ENCODE data around the gene SPATA33.
"Not testable (repeated sequence)": the region's sequence is repeated elsewhere in the genome, so short reads cannot be mapped to it uniquely, and the experiment has no call there.

Gene SPATA33

GRCh38 chr16:89629827-89630610 is 27.6 kb upstream of the SPATA33 start:
- FAIRE-seq: no peak

- no peak for FAIRE-seq
Observed at GRCh38 chr16:89633064-89633631, 24.5 kb upstream of the SPATA33 start.

GRCh38 chr16:89634463-89635385 is 22.9 kb upstream of the SPATA33 start:
- not testable (repeated sequence) for FAIRE-seq

- no peak for FAIRE-seq
Observed at GRCh38 chr16:89636663-89637062, 21.0 kb upstream of the SPATA33 start.

- FAIRE-seq: no peak
Observed at GRCh38 chr16:89637379-89637778, 20.3 kb upstream of the SPATA33 start.

GRCh38 chr16:89638455-89638854 is 19.2 kb upstream of the SPATA33 start:
- no peak for FAIRE-seq

- no peak for FAIRE-seq
Observed at GRCh38 chr16:89639385-89639784, 18.3 kb upstream of the SPATA33 start.

- no peak for FAIRE-seq
Observed at GRCh38 chr16:89641458-89642119, 16.0 kb upstream of the SPATA33 start.

- no peak for FAIRE-seq
Observed at GRCh38 chr16:89642574-89642973, 15.1 kb upstream of the SPATA33 start.

- no peak for FAIRE-seq
Observed at GRCh38 chr16:89643769-89644300, 13.8 kb upstream of the SPATA33 start.

- FAIRE-seq: no peak
Observed at GRCh38 chr16:89645122-89645521, 12.5 kb upstream of the SPATA33 start.

GRCh38 chr16:89646270-89646669 is 11.4 kb upstream of the SPATA33 start:
- no peak for FAIRE-seq

- FAIRE-seq: no peak
Observed at GRCh38 chr16:89646906-89647305, 10.7 kb upstream of the SPATA33 start.

- no peak for FAIRE-seq
Observed at GRCh38 chr16:89651584-89651983, 6.1 kb upstream of the SPATA33 start.

- no peak for FAIRE-seq
Observed at GRCh38 chr16:89653656-89654295, 3.9 kb upstream of the SPATA33 start.

GRCh38 chr16:89655062-89655643 is 2.5 kb upstream of the SPATA33 start:
- no peak for FAIRE-seq

GRCh38 chr16:89656435-89657121 is 1.1 kb upstream of the SPATA33 start:
- no peak for FAIRE-seq

- FAIRE-seq: no peak
Observed at GRCh38 chr16:89658221-89658879, 714 bp downstream of the SPATA33 start.

GRCh38 chr16:89660146-89660545 is 2.5 kb downstream of the SPATA33 start:
- FAIRE-seq: no peak

- FAIRE-seq: no peak
Observed at GRCh38 chr16:89661215-89661614, 3.6 kb downstream of the SPATA33 start.

- not testable (repeated sequence) for FAIRE-seq
Observed at GRCh38 chr16:89664238-89664637, 6.6 kb downstream of the SPATA33 start.
